Stomach smooth muscle (tissue), 2 donors: ENCODE results near the gene MRPS7.

Experiments used
- H3K27ac ChIP-seq: one replicate; pipeline ENCODE4 v1.7.0; 2013; ENCODE audit warnings: mild to moderate bottlenecking, low read length, inconsistent platforms
- H3K27me3 ChIP-seq, 2 donors: one replicate each; pipeline ENCODE4 v1.7.0; 2013; ENCODE audit warnings: low read length in 2 of 2; ENCODE audit not compliant: insufficient read depth in 2 of 2, control insufficient read depth in 1 of 2
- H3K36me3 ChIP-seq, 2 donors: one replicate each; pipeline ENCODE4 v1.7.0; 2013; ENCODE audit warnings: low read length in 2 of 2; ENCODE audit not compliant: control insufficient read depth in 2 of 2, insufficient read depth in 2 of 2
- H3K4me1 ChIP-seq: one replicate; pipeline ENCODE4 v1.7.0; 2013; ENCODE audit warnings: low read length; ENCODE audit not compliant: control insufficient read depth, insufficient read depth
- H3K4me3 ChIP-seq, 2 donors: one replicate each; pipeline ENCODE4 v1.7.0; 2013; ENCODE audit warnings: low read length in 2 of 2
- H3K9ac ChIP-seq, 2 donors: one replicate each; pipeline ENCODE4 v1.7.0; 2013; ENCODE audit warnings: low read length in 2 of 2, mild to moderate bottlenecking in 1 of 2
- H3K9me3 ChIP-seq, 2 donors: one replicate each; pipeline ENCODE4 v1.7.0; 2013; ENCODE audit warnings: low read length in 2 of 2; ENCODE audit not compliant: control insufficient read depth in 2 of 2
- donor health status: healthy.
- donor health status: Pancreatic carcinoma.

Gene MRPS7

GRCh38 chr17:75237100-75238014 is 24.3 kb upstream of the MRPS7 start:
- Histone ChIP-seq H3K9me3 (no peaks in the 10 kb centered on the region), H3K4me1 (peaks cover 8% of the 10 kb centered on the region), H3K27ac (no peak overlapping the region), H3K27me3 (no peaks in the 10 kb centered on the region), H3K4me3 (no peak overlapping the region), H3K9ac (no peak overlapping the region), H3K36me3 (peaks cover 49 to 69% of the 10 kb centered on the region in 2 donors)

DNA sequence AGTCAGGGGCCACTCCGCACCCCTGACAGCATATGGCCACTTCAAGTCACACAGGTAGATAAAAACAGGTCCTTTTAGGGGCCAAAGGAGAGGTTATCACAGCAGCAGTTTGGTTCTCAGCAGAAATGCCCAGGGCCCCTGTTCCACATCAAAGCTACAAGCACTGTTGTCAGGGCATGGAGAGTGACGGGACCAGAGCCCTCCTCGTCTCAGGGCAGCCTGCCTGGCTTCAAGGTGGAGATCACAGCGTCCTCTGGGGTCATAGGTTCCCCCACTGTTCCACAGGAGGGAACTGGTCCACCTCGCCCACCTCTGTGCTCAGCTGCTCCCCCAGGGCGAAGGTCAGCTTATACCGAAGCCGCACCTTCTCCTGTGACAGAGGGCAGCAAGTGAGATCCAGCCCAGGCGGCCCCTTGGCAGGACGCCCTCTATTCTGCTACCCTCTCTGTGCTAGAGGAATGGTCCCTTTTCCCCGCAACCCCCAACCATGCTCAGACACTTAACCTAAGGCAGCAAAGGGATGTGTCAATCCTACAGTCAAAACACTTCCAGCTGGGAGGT is 23.6 kb upstream of the MRPS7 start:
- Histone ChIP-seq H3K27me3 (no peaks in the 10 kb centered on the region), H3K4me3 (no peak overlapping the region), H3K4me1 (peaks cover 8% of the 10 kb centered on the region), H3K36me3 (peaks cover 49 to 69% of the 10 kb centered on the region in 2 donors), H3K9me3 (no peaks in the 10 kb centered on the region), H3K27ac (no peak overlapping the region), H3K9ac (no peak overlapping the region)

- Histone ChIP-seq H3K36me3 (peaks cover 55 to 74% of the 10 kb centered on the region in 2 donors), H3K9ac (no peak overlapping the region), H3K27ac (no peak overlapping the region), H3K4me3 (no peak overlapping the region), H3K27me3 (no peaks in the 10 kb centered on the region), H3K9me3 (no peaks in the 10 kb centered on the region), H3K4me1 (peaks cover 8% of the 10 kb centered on the region)
These were observed 22.9 kb upstream of the MRPS7 start for GRCh38 chr17:75238684-75239191.

DNA sequence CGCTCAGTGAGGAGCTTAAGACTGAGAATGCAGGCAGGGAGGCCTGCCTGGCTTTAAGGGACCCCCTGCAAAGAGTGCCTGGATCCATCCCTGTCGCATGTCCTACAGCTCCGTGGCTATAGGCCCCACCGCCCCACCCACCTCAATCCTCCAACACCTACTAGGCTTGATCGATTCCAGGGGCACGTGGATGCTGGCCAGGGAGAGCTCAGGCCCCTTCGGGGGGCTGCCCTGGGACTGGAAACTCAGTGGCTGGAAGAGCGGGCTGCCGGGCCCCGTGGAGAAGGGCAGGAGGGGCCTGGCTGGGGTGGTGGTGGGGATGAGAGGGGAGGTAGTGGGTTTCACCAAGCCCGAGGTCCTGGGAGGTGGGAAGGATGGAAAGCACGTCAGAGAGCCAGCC is 22.5 kb upstream of the MRPS7 start:
- H3K9ac ChIP-seq = no peak overlapping the region
- no peak overlapping the region for H3K4me3 ChIP-seq
- H3K27ac ChIP-seq = no peak overlapping the region
- H3K9me3 ChIP-seq = no peaks in the 10 kb centered on the region
- H3K27me3 ChIP-seq = no peaks in the 10 kb centered on the region
- H3K4me1 ChIP-seq = peaks cover 8% of the 10 kb centered on the region
- peaks cover 59 to 78% of the 10 kb centered on the region in 2 donors for H3K36me3 ChIP-seq

DNA sequence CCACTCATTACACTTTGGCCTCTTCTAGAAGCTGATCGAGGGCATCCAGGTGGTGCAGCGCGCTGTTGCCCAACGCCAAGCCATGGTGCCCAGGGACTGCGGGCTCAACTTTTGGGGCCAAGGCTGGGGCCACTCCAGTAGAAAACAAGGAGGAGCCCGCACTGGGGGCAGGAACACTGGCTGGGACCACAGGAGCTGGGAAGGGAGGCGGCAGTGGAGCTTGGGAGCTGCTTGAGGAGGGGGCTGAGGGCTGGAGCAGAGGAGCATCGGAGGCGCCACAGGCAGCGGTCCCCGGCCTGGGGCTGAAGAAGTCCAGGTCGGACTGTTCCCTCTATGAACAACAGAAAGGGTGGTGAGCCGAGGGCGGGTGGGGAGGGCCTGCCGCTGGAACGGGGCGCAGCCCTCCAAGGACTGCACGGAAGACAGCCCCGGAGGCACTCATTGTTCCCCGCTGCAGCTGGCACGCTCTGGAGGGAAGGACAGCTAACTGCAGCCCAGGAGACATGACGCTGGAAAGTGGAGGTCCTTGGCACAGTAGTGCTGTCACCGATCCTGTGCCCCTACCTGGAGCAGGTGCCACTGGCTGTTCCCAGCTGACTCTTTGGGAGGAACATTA is 21.8 kb upstream of the MRPS7 start:
- Histone ChIP-seq H3K4me3 (no peak overlapping the region), H3K36me3 (peaks cover 60 to 78% of the 10 kb centered on the region in 2 donors), H3K27me3 (no peaks in the 10 kb centered on the region), H3K9ac (no peak overlapping the region), H3K27ac (no peak overlapping the region), H3K9me3 (no peaks in the 10 kb centered on the region), H3K4me1 (peaks cover 7% of the 10 kb centered on the region)

GRCh38 chr17:75240394-75241142 is 21.1 kb upstream of the MRPS7 start:
- H3K9me3 ChIP-seq = no peaks in the 10 kb centered on the region
- H3K9ac ChIP-seq = no peak overlapping the region
- peaks cover 62 to 78% of the 10 kb centered on the region in 2 donors for H3K36me3 ChIP-seq
- no peak overlapping the region for H3K27ac ChIP-seq
- H3K4me3 ChIP-seq = no peak overlapping the region
- H3K4me1 ChIP-seq = peaks cover 6% of the 10 kb centered on the region
- H3K27me3 ChIP-seq = no peaks in the 10 kb centered on the region

GRCh38 chr17:75241143-75241430 is 20.6 kb upstream of the MRPS7 start:
- Histone ChIP-seq H3K4me3 (no peak overlapping the region), H3K9ac (no peak overlapping the region), H3K9me3 (no peaks in the 10 kb centered on the region), H3K4me1 (peaks cover 6% of the 10 kb centered on the region), H3K27ac (no peak overlapping the region), H3K36me3 (peaks cover 67 to 81% of the 10 kb centered on the region in 2 donors), H3K27me3 (no peaks in the 10 kb centered on the region)

DNA sequence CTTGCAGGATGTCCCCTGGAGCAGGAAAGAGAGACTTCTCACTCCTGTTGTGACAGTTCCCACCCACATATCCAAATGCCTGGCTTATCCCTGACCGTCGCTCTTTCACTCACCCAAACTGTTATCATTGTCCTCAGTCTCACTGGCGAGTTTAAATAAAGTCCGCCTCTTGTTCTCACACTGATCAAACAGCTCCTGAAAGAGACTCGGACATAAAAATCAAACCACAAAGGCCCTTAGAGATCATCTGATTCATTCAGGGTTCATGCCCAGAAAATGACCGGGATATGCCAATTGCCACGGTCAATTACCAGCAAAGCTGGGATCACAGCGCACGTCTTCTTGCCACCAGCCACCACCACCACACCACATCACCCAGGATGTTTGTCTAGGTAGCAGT is 20.2 kb upstream of the MRPS7 start:
- Histone ChIP-seq H3K36me3 (peaks cover 71 to 82% of the 10 kb centered on the region in 2 donors), H3K27me3 (no peaks in the 10 kb centered on the region), H3K9me3 (no peaks in the 10 kb centered on the region), H3K27ac (no peak overlapping the region), H3K4me3 (no peak overlapping the region), H3K9ac (no peak overlapping the region), H3K4me1 (peaks cover 6% of the 10 kb centered on the region)

DNA sequence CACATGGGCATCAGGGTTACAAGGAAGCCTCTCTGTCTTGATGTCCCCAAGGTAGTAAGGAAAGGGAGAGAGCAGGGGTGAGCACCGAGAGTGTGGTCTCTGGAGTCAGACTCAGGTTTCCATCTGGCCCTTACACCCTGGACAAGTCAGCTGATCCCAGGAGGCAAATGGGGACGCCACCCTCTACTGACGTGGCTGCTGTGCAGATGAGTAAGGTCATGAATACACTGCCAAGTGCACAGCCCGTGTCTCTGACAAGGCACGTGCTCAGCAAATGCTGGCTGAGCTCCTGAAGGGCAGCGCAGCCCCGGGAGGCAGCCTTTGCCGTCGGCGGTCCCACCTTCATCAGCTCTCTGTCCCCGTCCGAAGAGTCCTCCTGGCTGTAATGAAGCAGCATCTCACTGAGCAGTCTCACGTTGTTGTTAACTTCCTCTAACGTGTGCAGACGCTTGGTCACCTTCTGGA is 19.7 kb upstream of the MRPS7 start:
- Histone ChIP-seq H3K4me1 (peaks cover 6% of the 10 kb centered on the region), H3K27me3 (no peaks in the 10 kb centered on the region), H3K9me3 (no peaks in the 10 kb centered on the region), H3K4me3 (no peak overlapping the region), H3K27ac (no peak overlapping the region), H3K36me3 (peaks cover 66 to 78% of the 10 kb centered on the region in 2 donors), H3K9ac (no peak overlapping the region)

DNA sequence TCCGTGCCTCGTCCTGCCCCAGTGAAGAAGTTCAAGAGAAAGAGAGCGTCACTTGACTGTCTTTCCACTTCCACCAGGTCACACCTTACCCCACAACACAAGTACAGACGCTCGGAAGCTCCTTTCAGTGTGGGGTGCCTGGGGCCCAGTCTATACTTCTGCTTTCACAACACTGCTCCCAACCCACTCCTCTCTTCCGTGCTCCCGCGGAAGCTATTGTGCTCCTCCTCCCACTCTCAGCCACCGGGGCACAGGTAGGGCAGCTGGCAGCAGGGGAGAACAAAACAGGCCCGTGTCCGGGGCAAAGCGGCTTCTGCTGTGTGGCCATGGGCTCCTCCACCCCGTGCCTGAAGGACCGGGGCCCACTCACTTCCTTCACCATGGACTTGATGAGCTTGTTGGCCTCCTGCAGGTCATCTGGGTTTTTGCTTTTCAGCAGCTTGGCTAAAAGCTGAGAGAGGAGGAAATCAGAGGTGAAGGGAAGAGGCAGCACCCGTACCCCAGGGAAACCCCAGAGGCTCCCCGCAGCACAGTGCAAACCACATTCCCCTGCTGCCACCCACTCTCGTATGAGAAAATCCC is 19.1 kb upstream of the MRPS7 start:
- no peak overlapping the region for H3K9ac ChIP-seq
- no peaks in the 10 kb centered on the region for H3K9me3 ChIP-seq
- H3K4me1 ChIP-seq = peaks cover 6% of the 10 kb centered on the region
- no peak overlapping the region for H3K27ac ChIP-seq
- no peak overlapping the region for H3K4me3 ChIP-seq
- H3K27me3 ChIP-seq = no peaks in the 10 kb centered on the region
- H3K36me3 ChIP-seq = peaks cover 61 to 74% of the 10 kb centered on the region in 2 donors
